GM12878 (cell line): ENCODE data around the gene NTPCR. TPM values are rescaled to one million over a fixed set of nuclear protein-coding genes. Genes with fewer than 3 reads are reported as not detected.

Experiments used
- CBFB ChIP-seq: IDR thresholded peaks from 2 replicates; pipeline ENCODE4 v1.6.1; 2016; ENCODE audit warnings: antibody characterized with exemption, low read depth
- CREB1 ChIP-seq: IDR thresholded peaks from 2 replicates; pipeline ENCODE4 v1.6.1; 2012; ENCODE audit warnings: low read depth, mild to moderate bottlenecking, inconsistent platforms
- HDAC2 ChIP-seq: fragments of 200-600 bp; sonication (generic); IDR thresholded peaks from 2 replicates; pipeline ENCODE4 v1.6.1; 2017
- KDM1A ChIP-seq: fragments of 200-600 bp; sonication (generic); IDR thresholded peaks from 2 replicates; pipeline ENCODE4 v1.6.1; 2016; ENCODE audit warnings: borderline replicate concordance
- MTA2 ChIP-seq: fragments of 450-650 bp; IDR thresholded peaks from 2 replicates; pipeline ENCODE4 v1.6.1; 2016; ENCODE audit warnings: low read depth, mild to moderate bottlenecking, moderate library complexity
- MXI1 ChIP-seq: fragments of 150-350 bp; IDR thresholded peaks from 2 replicates; pipeline ENCODE4 v1.6.1; 2011; ENCODE audit warnings: low read depth, mild to moderate bottlenecking, inconsistent platforms, low read length, improper control_type of control experiment
- NR2F1 ChIP-seq: fragments of 450-650 bp; conservative IDR thresholded peaks from 2 replicates; pipeline ENCODE4 v1.6.1; 2017; ENCODE audit warnings: mild to moderate bottlenecking
- POLR2AphosphoS2 ChIP-seq: IDR thresholded peaks from 2 replicates; pipeline ENCODE4 v1.6.1; 2011; ENCODE audit warnings: low read depth, mild to moderate bottlenecking, low read length, improper control_type of control experiment, moderate library complexity
- RB1 ChIP-seq: fragments of 450-650 bp; formaldehyde crosslinking; IDR thresholded peaks from 2 replicates; pipeline ENCODE4 v1.6.1; 2017; ENCODE audit warnings: mild to moderate bottlenecking, borderline replicate concordance
- RUNX3 ChIP-seq: IDR thresholded peaks from 2 replicates; pipeline ENCODE4 v1.6.1; 2012; ENCODE audit warnings: low read length, inconsistent platforms
- ZBED1 ChIP-seq: IDR thresholded peaks from 2 replicates; pipeline ENCODE4 v1.6.1; 2016; ENCODE audit warnings: borderline replicate concordance
- polyA plus RNA-seq, 11 experiments: library from polyadenylated mRNA; depleted of rRNA in 4 of 11; unstranded in 6 of 11; stranded (reverse) in 5 of 11; fragments of >200 nt; fragmentation: Nextera tagmentation in 4 of 11; fragmentation: Illumina TruSeq in 1 of 11; extraction: Ambion mirVana in 4 of 11; extraction: Trizol in 1 of 11; gene quantifications; 1 replicate in 1 of 11; 2 replicates in 10 of 11; pipeline versions ENCODE4 v1.2.1 to v1.2.3, GENCODE V29; 2011 to 2016; ENCODE audit warnings: inconsistent platforms in 2 of 11, missing spikeins in 2 of 11, low read depth in 1 of 11
- total RNA-seq, 4 experiments: library from RNA; depleted of rRNA in 3 of 4; stranded (reverse); fragments of >200 nt in 3 of 4; fragmentation: Illumina TruSeq in 1 of 4; extraction: Trizol in 1 of 4; gene quantifications; 2 replicates each; pipeline versions ENCODE4 v1.2.1 to v1.2.3, GENCODE V29; 2013 to 2021
- TF ChIP-seq, protein P1 (sequence below): fragments of 450-650 bp; IDR thresholded peaks from 2 replicates; pipeline ENCODE4 v1.6.1; 2016; ENCODE audit warnings: mild to moderate bottlenecking, moderate library complexity, borderline replicate concordance
- TF ChIP-seq, protein P2 (sequence below): IDR thresholded peaks from 2 replicates; pipeline ENCODE4 v1.6.1; 2012; ENCODE audit warnings: low read depth, low read length, improper control_type of control experiment

Gene NTPCR
- total and polyA plus RNA-seq, 10 of the 15 experiments (the other 5 are each of a cell fraction or from before 2014, with no cell fraction given), result 25.4 to 109 (median 56.6) TPM

- TF ChIP-seq, protein P1, sequence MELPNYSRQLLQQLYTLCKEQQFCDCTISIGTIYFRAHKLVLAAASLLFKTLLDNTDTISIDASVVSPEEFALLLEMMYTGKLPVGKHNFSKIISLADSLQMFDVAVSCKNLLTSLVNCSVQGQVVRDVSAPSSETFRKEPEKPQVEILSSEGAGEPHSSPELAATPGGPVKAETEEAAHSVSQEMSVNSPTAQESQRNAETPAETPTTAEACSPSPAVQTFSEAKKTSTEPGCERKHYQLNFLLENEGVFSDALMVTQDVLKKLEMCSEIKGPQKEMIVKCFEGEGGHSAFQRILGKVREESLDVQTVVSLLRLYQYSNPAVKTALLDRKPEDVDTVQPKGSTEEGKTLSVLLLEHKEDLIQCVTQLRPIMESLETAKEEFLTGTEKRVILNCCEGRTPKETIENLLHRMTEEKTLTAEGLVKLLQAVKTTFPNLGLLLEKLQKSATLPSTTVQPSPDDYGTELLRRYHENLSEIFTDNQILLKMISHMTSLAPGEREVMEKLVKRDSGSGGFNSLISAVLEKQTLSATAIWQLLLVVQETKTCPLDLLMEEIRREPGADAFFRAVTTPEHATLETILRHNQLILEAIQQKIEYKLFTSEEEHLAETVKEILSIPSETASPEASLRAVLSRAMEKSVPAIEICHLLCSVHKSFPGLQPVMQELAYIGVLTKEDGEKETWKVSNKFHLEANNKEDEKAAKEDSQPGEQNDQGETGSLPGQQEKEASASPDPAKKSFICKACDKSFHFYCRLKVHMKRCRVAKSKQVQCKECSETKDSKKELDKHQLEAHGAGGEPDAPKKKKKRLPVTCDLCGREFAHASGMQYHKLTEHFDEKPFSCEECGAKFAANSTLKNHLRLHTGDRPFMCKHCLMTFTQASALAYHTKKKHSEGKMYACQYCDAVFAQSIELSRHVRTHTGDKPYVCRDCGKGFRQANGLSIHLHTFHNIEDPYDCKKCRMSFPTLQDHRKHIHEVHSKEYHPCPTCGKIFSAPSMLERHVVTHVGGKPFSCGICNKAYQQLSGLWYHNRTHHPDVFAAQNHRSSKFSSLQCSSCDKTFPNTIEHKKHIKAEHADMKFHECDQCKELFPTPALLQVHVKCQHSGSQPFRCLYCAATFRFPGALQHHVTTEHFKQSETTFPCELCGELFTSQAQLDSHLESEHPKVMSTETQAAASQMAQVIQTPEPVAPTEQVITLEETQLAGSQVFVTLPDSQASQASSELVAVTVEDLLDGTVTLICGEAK, result peak; percentile 76; the same call in 1 of the 2 replicates
- TF ChIP-seq NR2F1, result peak; percentile 69
- TF ChIP-seq MTA2, result peak; percentile 42; the same call in 1 of the 2 replicates
- TF ChIP-seq ZBED1, result peak; percentile 70; the same call in 1 of the 2 replicates
- TF ChIP-seq HDAC2, result no peak
- TF ChIP-seq, protein P2, sequence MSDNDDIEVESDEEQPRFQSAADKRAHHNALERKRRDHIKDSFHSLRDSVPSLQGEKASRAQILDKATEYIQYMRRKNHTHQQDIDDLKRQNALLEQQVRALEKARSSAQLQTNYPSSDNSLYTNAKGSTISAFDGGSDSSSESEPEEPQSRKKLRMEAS, result no peak; the same call in 1 of the 2 replicates
- TF ChIP-seq RB1, result 0 out of 2 replicates have a peak, but pooled peaks have one; percentile 42
- no peak for TF ChIP-seq POLR2AphosphoS2
- TF ChIP-seq KDM1A, result no peak
- peak; percentile 37; the same call in 1 of the 2 replicates for TF ChIP-seq MXI1
- 0 out of 2 replicates have a peak, but pooled peaks have one; percentile 18 for TF ChIP-seq CBFB
- TF ChIP-seq CREB1, result peak; percentile 40; the same call in 1 of the 2 replicates
- peak; percentile 7; the same call in 1 of the 2 replicates for TF ChIP-seq RUNX3
Measured at GRCh38 chr1:232950197-232951176, at the start of gene NTPCR (continued).
